Endometrium (tissue), 2 donors: ENCODE measurements around the gene PRKCE.
A peak's percentile ranks its signal among the peaks of the same experiment; 100 is the strongest.

Experiments
- FAIRE-seq: peaks from 2 replicates; lab custom pipeline; 2012; peaks lifted over from hg19 to GRCh38; lab: Jason Lieb, UNC
- donor health status: control.
- donor health status: control.

Gene PRKCE

DNA sequence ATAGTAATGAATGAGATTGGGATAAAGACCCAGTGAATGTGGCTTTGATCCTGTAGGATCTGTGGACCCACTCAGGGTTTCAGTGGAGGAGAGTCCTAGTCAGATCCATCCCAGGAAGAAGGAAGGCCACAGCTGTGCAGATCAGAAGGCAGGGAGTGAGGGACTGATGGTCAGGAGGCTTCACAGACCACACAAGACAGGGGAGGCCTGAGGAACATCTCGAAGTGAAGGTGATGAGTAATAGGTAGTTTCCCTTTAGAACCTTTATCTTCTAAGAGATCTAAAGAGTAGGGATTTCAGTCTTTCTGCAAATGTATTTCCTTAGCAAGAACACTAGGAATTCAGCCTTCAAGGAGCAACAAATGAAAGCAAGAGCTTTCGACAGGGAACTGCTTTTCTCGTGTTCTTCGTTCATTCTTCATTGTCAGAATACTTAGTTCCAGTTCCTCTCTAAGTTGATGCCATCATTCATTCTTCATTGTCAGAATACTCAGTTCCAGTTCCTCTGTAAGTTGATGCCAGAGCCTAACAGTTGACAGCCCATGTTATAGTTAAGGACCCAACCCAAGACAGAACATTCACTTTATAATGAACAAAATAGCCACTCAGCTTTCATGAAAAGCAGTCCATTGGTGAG is 495.5 kb downstream of the PRKCE start:
- FAIRE-seq, result no peak

DNA sequence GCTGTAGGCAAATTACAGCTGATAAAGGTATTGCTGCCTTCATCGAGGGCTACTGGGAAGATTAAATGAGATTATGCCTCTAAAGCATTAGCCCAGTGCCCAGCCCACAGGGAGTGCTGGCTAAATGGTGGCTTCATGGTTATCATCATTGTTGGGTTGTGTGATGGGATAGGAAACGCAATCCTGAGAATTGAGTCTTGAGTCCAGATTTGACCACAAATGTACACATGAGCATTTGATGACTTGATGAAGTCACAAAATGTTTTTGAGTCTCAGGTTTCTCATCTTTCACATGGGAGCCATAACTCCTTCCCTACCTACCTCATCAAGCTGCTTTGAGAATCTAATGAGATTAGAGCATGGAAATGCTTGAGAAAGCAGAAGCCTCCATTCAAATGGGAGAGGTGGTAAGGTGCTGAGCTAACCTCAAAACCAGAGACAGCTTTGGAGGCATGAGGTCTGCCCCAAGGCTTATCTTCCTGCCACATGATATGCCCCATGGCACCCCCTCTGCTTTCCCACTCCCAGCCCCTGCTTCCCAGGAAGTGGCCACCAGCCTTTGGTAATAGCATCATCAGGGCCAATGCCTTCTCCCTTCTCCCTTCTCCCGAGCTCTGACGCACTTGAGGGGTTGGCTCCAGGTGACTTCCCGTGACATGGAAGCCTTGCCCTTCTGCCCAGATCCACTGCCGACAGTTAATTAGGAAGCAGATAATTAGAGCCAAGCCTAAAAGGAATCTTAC is 496.3 kb downstream of the PRKCE start:
- no peak for FAIRE-seq

DNA sequence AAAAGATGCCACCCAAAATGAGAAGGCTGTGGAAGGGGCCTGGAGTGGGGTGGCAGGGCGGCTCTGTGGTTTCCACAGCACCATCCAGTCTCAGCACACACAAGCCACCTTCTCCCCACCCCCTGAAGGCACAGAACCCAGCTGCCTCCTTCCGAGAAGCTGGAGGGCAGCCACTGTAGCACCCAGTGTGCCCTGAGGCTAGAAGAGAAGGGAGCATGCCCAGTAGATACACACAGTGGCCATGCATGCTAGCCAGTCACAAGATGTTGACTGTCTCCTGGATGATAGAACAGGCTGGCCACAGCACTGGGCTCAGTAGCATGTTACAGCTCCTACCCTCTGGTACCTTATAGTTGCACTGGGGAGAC is 496.9 kb downstream of the PRKCE start:
- no peak for FAIRE-seq

DNA sequence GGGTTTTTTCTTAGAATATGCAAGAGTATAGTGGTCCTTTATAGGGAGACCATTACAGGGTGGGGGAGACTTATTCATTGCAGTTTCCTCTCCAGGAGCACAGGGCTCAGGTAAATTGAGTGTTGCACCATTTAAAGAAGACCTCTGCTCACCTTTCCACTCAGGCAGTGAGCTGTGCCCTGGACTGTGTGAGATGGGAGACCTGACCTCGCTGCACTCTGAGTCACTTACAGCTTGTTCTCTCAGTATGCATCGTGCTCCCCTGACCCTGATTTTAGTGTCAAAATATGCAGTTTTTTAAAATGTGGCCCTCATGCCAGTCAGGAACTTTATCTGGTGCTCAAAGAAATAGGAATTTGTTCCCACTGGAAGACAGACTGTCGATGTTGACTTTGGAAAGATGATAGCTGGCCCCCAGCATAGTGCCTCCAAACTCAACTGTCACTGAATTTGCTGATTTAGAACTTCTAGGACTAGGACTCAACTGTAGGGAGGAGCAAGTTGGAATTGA is 499.0 kb downstream of the PRKCE start:
- FAIRE-seq, result no peak

DNA sequence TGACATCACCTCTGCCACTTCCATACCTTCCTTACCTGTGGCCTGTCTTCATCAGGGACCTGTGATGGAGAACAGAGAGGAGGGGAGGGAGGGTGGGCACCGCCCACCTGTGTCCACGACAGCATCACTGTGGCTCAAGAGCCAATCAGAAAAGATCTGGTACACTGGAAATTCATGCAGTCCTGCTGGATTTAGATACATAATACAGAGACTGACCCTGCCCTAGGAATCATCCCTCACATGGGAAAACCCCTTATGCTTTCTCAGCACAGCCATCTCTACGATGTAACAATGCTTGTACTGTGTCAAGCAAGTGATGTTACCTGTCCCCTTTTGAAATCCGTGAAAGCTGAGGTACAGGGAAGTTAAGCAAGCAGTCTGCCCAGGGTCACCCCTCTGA is 500.1 kb downstream of the PRKCE start:
- FAIRE-seq, result no peak

DNA sequence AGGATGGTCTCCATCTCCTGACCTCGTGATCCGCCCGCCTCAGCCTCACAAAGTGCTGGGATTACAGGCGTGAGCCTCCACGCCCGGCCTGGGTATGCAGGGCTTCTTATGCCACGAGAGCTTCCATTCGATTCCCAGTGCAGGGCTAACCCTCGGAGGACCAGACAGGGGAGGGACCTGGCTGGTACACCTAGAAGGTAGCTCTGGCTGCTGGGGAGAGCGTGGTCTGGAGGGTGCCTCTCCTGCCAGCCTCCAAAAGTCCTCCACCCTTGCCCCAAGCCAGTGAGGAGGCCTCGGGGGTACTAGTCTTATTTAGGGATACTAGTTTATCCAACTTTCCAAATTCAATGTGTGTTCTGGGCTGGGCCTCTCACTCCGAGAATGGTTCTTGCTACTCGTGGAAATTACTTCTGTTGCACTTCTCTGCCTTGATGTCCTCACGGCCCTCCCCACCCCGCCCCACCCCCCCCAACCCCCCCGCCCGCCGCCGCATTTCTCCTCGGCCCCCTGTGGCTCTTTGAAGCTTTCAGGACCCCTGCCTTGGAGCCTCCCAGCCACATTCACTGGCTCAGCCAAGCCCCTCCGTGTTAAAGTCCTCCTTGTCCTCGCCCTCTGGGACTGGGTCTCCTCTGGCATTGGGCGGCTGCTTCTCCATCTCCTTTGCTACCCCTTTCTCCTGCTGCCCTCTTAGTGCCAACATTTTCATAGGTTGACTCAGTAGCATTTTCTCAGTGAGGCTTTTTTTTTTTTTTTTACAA is 502.7 kb downstream of the PRKCE start:
- FAIRE-seq, result no peak

DNA sequence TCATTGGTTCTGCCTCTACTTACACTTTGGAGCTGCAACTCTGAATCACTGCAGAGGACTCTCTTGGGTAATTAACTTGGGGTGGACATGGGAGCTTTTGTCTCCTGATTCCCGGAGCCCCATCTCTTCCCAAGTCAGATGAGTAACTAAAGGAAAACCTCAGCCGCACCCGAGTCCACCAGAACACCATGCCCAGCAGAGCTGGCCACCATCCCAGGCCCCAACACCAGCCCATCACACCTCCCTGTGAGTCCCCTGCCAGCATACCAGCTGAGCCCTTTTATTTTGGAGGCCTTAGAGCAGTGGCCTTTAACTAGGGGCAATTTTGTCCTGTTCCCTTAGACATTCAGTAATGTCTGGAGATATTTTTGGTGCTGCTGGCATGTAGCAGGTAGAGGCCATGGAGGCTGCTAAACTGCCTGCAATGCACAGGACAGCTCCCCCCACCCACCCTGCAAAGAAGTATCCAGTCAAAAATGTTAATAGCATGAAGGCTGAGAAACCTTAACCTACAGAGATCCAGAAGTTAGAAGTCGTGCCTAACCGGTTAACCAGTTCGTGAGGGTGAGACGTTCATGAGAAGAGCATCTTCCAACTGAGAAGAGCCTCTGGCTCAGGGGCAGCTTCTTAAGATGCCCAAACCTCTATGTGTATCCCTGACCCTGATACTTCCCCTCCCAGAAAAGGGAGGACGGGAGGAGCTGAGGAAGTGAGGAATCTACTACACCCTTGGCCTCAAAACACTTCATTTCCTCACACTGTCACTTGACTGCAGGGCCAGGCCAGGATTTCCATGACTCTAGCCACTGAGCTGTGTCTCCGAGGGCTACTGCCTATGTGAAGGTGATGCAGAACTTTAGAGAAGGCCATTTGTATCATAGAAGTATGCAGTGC is 505.8 kb downstream of the PRKCE start:
- FAIRE-seq, result no peak

DNA sequence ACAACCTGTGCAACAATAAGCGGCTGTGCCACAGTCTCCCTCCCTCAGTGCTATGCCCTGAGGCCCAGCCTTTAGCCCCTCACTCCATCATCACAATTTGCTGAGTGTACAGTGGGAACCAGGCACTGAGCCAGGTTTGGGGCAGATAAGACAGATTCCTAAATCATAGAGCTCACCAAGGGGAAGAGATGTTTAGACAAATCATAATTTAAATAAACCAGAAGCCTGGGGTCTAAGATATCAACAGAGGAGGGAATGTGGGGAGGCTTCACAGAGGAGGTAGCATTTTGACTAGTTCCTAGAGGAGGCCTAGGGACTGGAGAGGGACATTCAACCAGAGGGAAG is 506.5 kb downstream of the PRKCE start:
- FAIRE-seq, result no peak

DNA sequence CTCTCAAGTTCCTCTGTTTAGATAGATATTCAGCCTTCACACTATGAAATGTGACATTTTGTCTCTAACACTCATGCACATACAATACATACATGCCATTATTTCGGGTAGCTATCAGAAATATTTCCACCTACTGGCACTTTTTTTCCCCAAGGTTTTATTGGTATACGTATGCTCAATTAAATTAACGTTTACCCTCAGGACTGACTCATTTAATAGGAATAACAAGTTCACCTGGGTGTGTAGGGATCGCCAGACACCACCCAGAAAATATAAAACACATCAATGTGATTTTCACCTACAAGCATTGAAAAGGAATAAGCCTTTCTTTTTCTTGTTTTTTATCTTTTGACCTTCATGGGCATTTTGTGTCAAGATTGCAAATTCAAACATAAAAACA is 507.2 kb downstream of the PRKCE start:
- FAIRE-seq, result no peak

DNA sequence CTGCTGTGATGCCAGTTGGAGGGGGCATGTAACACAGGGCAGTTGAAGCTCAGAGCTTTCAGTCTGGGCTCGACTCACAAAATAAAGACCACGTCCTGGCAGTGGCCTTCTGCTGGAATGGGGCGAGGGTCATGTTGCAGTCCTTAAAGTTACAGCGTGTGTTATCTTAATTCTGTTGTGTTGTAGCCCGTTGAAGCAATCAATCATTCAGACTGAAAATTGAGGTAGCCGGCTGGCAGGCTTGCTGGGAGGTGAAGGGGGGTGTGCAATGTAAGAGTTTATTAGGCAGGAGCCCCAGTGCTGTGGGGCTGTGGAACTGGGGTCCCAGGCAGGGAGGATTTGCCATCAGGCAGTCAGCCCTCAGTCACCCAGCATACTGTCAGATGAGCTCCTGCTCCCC is 508.9 kb downstream of the PRKCE start:
- no peak for FAIRE-seq

DNA sequence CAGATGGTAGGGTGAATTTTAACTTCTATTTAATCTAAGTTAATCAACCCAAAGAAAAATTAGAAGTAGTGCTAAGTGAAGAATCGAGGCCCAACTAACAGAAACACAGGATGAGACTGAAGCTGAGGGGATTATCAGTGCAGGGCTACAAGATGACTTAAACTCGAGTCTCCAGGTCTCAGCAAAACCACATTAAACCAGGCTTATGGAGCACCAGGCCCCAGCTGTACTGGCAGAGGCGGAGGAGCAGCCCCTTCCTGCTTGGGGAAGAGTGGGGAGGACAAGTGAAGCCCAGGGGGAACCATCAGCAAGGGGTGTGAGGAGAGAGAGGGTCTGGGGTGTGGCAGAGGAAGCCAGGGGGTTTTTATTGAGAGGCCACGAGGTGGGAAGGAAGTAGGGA is 509.8 kb downstream of the PRKCE start:
- FAIRE-seq, result no peak

DNA sequence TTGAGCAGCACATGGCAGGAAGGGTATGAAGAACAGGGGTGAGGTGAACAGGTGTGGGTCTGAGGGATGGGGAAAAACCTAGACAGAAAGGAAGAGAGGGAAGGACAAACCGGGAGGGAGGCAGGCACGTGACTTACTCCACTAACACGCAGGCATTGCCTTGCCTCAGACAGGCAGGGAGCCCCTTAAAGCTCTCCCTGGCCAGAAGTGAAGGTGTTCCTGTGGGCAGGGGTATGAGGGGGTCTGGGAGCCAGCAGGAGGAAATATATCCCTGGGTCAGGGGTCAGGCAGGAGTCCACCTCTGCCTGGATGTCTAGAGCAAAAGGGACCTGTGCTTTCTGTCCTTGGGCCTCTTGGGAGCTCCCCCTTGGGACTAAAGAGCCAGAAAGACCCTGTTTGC is 510.4 kb downstream of the PRKCE start:
- no peak for FAIRE-seq

DNA sequence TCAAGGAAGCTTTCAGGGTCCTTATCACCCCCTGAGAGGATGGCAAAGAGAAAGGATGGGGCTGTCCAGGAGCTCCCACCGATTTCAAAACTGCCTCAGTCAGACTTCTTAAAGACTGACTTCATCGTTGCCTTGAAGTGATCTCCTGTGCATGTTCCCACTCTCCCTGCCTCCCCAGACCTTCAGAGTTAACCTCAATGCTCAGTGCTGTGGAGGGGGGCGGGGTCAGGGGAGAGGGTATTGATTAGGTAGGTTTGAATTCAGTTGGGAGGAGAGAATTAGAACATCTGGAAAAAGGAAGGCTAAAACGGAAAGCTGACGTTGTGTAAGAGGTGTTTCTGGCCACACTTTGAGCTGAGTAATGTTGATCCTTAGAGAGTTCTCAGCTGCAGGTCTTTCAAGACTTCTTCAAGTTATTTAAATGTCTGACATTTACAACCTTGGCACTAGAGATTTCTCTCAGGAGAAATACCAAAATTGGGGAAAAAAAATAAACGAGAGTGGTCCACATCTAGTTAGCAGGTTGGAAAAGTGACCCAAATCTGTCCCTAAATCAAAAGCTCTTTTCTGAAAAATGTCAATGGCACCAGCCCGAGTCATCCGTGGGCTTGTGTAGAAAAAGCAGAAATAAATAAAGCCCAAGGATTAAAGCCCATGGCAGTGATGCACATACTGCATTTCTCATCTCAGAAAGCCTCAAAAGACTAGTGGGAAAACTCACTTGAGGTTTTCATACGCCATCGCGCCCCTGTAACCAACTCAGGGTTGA is 511.0 kb downstream of the PRKCE start:
- no peak for FAIRE-seq

DNA sequence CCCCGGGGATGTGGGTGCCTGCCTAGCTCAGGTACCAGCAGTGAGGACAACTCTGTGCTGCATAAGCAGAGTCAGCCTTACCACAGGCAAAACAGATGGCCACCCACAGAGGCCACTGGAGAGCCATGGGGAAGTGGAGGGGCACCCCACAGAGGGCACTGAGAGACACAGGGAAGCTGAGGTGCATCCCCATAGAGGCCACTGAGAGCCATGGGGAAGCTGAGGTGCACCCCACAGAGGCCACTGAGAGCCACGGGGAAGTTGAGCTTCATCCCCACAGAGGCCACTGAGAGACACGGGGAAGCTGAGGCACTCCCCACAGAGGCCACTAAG is 511.6 kb downstream of the PRKCE start:
- no peak for FAIRE-seq

DNA sequence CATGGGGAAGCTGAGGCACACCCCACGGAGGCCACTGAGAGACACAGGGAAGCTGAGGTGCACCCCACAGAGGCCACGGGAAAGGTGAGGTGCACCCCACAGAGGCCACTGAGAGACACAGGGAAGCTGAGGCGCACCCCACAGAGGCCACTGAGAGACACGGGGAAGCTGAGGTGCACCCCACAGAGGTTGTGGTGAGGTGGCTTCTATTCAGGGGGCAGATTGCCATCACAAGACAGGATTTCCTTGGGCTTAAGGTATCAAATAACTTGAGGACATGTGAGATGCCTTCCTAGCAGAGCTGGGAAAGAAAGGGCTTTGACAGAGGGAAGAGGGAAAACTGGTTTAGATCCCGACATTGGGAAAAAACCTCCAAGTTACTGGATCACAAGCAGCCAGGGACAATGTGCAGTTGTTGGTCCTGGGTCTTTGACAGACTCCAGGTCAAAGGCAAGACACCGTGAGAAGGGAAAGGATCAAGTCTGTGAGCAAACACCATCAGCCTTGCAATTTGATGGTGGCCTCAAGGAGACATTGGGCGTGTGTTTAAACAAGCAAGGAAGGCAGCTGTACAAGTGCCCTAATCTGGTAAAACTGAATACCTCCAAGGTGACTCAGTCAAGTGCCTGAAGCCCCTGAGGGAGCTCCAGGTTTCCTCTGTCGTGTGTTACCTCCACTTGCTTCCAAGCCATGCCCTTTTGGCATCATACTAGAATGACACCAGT is 512.5 kb downstream of the PRKCE start:
- FAIRE-seq, result no peak

DNA sequence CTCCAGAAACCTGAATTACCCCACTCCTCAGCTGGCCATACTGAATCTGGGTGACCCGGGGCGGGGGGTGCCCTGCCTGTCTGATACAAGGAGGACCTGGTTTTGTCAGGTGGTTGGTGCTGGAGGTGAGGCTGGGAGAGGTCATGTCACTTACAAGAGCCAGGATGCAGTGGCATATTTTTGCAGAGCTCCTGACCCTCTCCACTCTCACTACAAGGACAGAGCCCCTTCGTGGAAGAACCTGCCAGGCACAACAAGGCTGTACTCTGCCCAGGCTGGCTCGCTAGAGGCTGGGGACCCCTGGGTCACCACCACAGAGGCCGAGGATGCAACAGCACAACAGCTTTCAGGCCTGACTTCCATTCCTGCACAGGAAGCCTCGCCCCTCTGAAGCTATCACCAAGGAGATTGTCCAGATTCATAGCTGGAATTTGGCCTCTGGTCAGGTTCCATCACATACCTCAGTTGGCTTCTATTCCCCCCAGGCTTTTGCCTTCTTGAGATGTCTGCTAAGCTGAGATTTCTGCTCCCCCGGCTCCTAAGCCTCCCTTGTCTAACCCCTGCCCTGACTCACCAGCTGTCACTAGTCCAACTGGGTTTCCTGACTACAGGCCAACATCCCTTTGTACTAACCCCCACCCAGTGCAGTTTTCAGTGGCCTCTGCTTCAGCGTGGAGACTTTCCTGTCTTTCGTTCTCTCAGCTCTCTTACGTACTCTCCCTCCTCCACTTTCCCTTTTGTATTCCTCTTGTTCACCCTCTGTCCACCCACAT is 513.2 kb downstream of the PRKCE start:
- peak; percentile 50 for FAIRE-seq

DNA sequence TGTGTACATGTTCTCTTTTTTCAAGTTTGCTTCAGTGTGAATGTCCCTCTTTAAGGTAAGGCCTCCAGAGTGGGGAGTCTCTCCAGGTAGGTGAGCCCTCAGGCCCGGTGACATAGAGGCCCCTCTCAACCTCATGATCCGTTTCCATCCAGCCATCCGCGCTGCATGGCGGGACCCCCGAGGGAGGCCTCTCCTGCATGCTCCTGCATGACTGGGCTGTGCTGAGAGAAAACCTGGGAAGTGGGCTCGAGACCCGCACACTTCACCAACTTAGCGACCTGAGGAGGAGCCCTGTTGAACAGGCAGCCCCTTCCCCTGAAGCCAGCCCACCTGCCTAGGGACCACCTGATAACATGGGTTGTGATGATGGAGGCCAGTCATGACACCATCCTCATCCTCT is 514.4 kb downstream of the PRKCE start:
- no peak for FAIRE-seq

DNA sequence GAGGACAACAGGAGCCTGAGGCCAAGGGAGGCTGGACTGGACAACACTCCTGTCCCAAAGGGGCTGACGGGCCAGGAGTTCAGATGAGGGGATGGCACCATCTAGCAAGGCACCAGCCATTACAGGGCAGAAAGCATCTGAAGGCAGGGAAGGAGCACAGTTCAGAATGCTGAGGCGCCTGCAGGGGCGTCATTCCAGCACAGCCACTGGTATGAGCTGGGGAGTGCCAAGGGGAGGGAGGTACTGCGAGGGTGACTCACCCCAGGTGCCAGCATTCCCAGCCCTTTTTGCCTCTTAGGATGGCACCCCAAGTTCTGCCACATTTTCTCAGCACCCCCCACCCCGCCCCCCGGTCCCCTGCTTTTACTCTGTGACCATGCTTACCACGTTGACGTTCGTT is 515.9 kb downstream of the PRKCE start:
- no peak for FAIRE-seq

DNA sequence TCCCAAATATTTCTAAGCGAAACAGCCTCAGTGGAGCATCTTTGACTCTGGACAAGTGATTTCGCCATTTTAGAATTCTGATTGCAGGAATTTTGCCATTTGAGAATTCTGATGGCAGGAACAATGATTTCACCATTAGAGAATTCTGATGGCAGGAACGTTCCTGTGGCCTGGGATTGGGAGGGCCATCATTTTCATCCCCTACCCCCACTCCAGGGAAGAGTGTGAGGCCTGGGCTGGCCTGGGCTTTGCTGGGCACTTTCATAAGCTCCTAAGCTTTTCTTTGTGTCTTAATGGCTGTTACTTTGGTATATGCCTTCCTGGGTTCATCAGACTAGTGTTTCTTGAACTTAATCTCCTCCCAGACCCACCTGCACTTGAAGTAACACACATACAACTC is 516.4 kb downstream of the PRKCE start:
- FAIRE-seq, result no peak

DNA sequence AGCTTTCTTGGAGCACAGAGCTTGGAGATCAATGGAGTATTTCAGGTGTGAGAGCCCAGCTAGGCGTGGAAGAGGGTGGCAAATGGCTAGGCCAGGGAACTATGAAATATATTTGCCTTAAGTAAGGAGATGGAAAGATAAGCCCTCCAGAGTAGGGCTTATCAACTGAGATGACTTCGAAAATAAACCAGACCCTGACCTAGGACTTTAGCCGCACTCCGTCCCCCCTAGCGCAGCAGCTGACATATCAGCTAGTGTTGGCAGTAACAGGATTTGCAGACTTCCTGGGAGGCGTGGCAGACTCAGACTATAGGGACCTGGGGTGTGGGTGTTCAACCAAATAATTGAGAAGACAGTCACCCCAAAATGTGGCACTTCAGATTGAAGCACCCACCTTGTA is 518.0 kb downstream of the PRKCE start:
- FAIRE-seq, result no peak
